Measurements from ENCODE around the gene RRM2. TPM values are rescaled to one million over a fixed set of nuclear protein-coding genes. Genes with fewer than 3 reads are reported as not detected.

Gene RRM2
- total RNA-seq, 1 experiment from 2014 or later: 163 TPM

DNA sequence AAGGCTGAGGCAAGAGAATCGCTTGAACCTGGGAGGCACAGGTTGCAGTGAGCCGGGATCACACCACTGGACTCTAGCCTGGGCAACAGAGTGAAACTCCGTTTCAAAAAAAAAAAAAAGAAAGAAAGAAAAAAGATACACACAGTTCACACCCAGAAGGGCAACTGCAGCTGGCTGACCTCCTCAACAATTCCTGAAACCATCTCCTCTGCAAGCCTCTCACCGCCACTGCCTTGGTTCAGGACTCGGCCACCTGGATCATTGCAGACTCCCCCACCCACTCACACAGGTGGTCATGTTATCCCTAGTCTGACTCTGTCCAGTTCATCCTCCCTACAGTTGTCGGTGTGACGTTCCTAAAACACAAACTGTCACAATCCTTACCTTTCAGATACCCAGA is 44.5 kb upstream of the RRM2 start:
- no peak overlapping the region for H3K23ac ChIP-seq (ENCODE audit: insufficient read length, low read depth, low read length)
- peaks cover 8% of the 10 kb centered on the region for H3K23me2 ChIP-seq (ENCODE audit: insufficient read length, low read depth, low read length, poor library complexity, severe bottlenecking)
- H3K79me1 ChIP-seq (ENCODE audit: insufficient read depth, low read depth, low read length, poor library complexity, severe bottlenecking): no peaks in the 10 kb centered on the region
- no CpG with 5 or more reads among the region's 7 CpGs for WGBS (ENCODE audit: extremely low coverage, insufficient read length, low lambda C conversion rate)
- H4K91ac ChIP-seq (ENCODE audit: insufficient read length, low read depth, low read length): no peak overlapping the region
- H2AFZ ChIP-seq (ENCODE audit: low read length): no peak overlapping the region
- no peak overlapping the region for H2BK20ac ChIP-seq (ENCODE audit: low read depth, low read length, poor library complexity, severe bottlenecking)
- H3K27ac Mint-ChIP-seq: no peak overlapping the region
- no peak overlapping the region for H4K5ac ChIP-seq (ENCODE audit: insufficient read length, low read depth, low read length)
- H4K20me1 ChIP-seq (ENCODE audit: control insufficient read depth, insufficient read depth, insufficient read length): no peaks in the 10 kb centered on the region
- H3K9me3 Mint-ChIP-seq: no peaks in the 10 kb centered on the region; a peak in 1 of 5 replicates
- no peaks in the 10 kb centered on the region; the same call in 1 of the 2 replicates for H3K79me2 ChIP-seq (ENCODE audit: insufficient read depth, low read length)
- H3K36me3 Mint-ChIP-seq (ENCODE audit: insufficient read depth in 1 of 3, low read depth in 3 of 3): no peaks in the 10 kb centered on the region; a peak in 1 of 7 replicates
- no peaks in the 10 kb centered on the region for H3K9me3 ChIP-seq (ENCODE audit: control insufficient read depth, low read depth, low read length)
- no peak overlapping the region for H3K4me3 Mint-ChIP-seq
- no peak for DNase-seq
- peaks cover 9% of the 10 kb centered on the region; the same call in 1 of the 2 replicates for H3K27me3 ChIP-seq (ENCODE audit: insufficient read depth, low read length)
- no peak overlapping the region for H2BK120ac ChIP-seq (ENCODE audit: low read depth, low read length, poor library complexity, severe bottlenecking)
- peaks cover 14 to 35% of the 10 kb centered on the region in 2 experiments for H3K4me1 Mint-ChIP-seq
- no peak overlapping the region for H3K4ac ChIP-seq (ENCODE audit: low read depth, low read length)
- no peak overlapping the region for H3K27ac ChIP-seq (ENCODE audit: insufficient read length, low read depth, low read length)
- H3T11ph ChIP-seq (ENCODE audit: low read length): no peak overlapping the region
- TF ChIP-seq CTCF (conservative IDR thresholded peaks at IDR 0.05): no peak
- no peak overlapping the region for H2AK5ac ChIP-seq (ENCODE audit: insufficient read length, low read length)
- H3K27me3 Mint-ChIP-seq (ENCODE audit: low read depth): peaks cover 80% of the 10 kb centered on the region
- no peak overlapping the region for H3K14ac ChIP-seq (ENCODE audit: insufficient read depth, low read length)
- no peaks in the 10 kb centered on the region; the same call in 1 of the 2 replicates for H3K4me1 ChIP-seq (ENCODE audit: insufficient read depth, low read length)
- no peak overlapping the region for H3K9ac ChIP-seq (ENCODE audit: extremely low read depth, insufficient read length, low read length)
- no peak overlapping the region for H2BK12ac ChIP-seq (ENCODE audit: insufficient read length, low read depth, low read length)
- H3K4me2 ChIP-seq (ENCODE audit: insufficient read depth, insufficient read length, low read length): no peak overlapping the region
- H3K18ac ChIP-seq (ENCODE audit: insufficient read length, low read depth, low read length): no peak overlapping the region
- no peak overlapping the region for H2BK15ac ChIP-seq (ENCODE audit: low read depth, low read length)
- H3K56ac ChIP-seq (ENCODE audit: insufficient read length, low read depth, low read length): no peak overlapping the region
- no peak overlapping the region for H2BK5ac ChIP-seq (ENCODE audit: insufficient read length, low read length)
- H4K8ac ChIP-seq (replicated peaks; ENCODE audit: insufficient read length, low read depth, low read length): no peak overlapping the region
